HepG2 (cell line): ENCODE measurements around the gene GCLC. TPM values are rescaled to one million over a fixed set of nuclear protein-coding genes. Genes with fewer than 3 reads are reported as not detected.

ENCODE experiments used
- CC2D1A ChIP-seq: sonication (generic); formaldehyde crosslinking; IDR thresholded peaks from 2 replicates; pipeline ENCODE4 v1.8.1; 2023; ENCODE audit warnings: mild to moderate bottlenecking, missing genetic modification reagents
- ELK4 ChIP-seq: sonication (generic); formaldehyde crosslinking; IDR thresholded peaks from 2 replicates; pipeline ENCODE4 v1.9.0; 2021; ENCODE audit warnings: missing genetic modification reagents, borderline replicate concordance
- GMEB1 ChIP-seq: sonication (generic); formaldehyde crosslinking; IDR thresholded peaks from 2 replicates; pipeline ENCODE4 v1.5.1; 2020; ENCODE audit warnings: missing genetic modification reagents, mild to moderate bottlenecking, borderline replicate concordance
- GZF1 ChIP-seq: sonication (generic); formaldehyde crosslinking; IDR thresholded peaks from 2 replicates; pipeline ENCODE4 v1.5.1; 2020; ENCODE audit warnings: mild to moderate bottlenecking, missing genetic modification reagents
- HNF1A ChIP-seq, 2 experiments: sonication (generic) in 1 of 2; formaldehyde crosslinking in 1 of 2; IDR thresholded peaks; 2 replicates each; pipeline versions ENCODE4 v1.4.0 to v1.6.1; 2016 to 2020; ENCODE audit warnings: borderline replicate concordance in 1 of 2, low read depth in 1 of 2, mild to moderate bottlenecking in 1 of 2, missing genetic modification reagents in 1 of 2
- HNRNPK ChIP-seq: fragments of 200-400 bp; formaldehyde crosslinking; IDR thresholded peaks from 2 replicates; pipeline ENCODE4 v1.6.1; 2018; ENCODE audit warnings: low read length, low read depth, moderate library complexity, mild to moderate bottlenecking; ENCODE audit not compliant: poor library complexity, severe bottlenecking
- HNRNPLL ChIP-seq: fragments of 200-400 bp; formaldehyde crosslinking; IDR thresholded peaks from 2 replicates; pipeline ENCODE4 v1.6.1; 2017; ENCODE audit warnings: mild to moderate bottlenecking, low read depth, low read length; ENCODE audit not compliant: poor library complexity, severe bottlenecking
- HOXD1 ChIP-seq: sonication (generic); formaldehyde crosslinking; IDR thresholded peaks from 2 replicates; pipeline ENCODE4 v1.5.0; 2020; ENCODE audit warnings: missing genetic modification reagents
- KMT2A ChIP-seq: sonication (generic); formaldehyde crosslinking; IDR thresholded peaks from 2 replicates; pipeline ENCODE4 v1.4.0; 2020; ENCODE audit warnings: missing genetic modification reagents
- MLLT10 ChIP-seq: sonication (generic); formaldehyde crosslinking; IDR thresholded peaks from 2 replicates; pipeline ENCODE4 v1.4.0; 2020; ENCODE audit warnings: missing genetic modification reagents
- POLR2AphosphoS5 ChIP-seq: IDR thresholded peaks from 2 replicates; pipeline ENCODE4 v1.6.1; 2012; ENCODE audit warnings: low read depth, low read length
- ZFP1 ChIP-seq: IDR thresholded peaks from 2 replicates; pipeline ENCODE4 v1.6.1; 2016
- ZNF207 ChIP-seq: fragments of 450-650 bp; IDR thresholded peaks from 2 replicates; pipeline ENCODE4 v1.6.1; 2016; ENCODE audit warnings: antibody characterized with exemption, borderline replicate concordance
- ZNF547 ChIP-seq: sonication (generic); formaldehyde crosslinking; IDR thresholded peaks from 2 replicates; pipeline ENCODE4 v1.5.1; 2020; ENCODE audit warnings: mild to moderate bottlenecking, missing genetic modification reagents
- ZNF605 ChIP-seq: sonication (generic); formaldehyde crosslinking; IDR thresholded peaks from 2 replicates; pipeline ENCODE4 v1.8.0; 2022; ENCODE audit warnings: mild to moderate bottlenecking, missing genetic modification reagents
- ZSCAN22 ChIP-seq: sonication (generic); formaldehyde crosslinking; IDR thresholded peaks from 2 replicates; pipeline ENCODE4 v1.4.0; 2020; ENCODE audit warnings: mild to moderate bottlenecking, missing genetic modification reagents
- polyA plus RNA-seq, 8 experiments: library from polyadenylated mRNA; depleted of rRNA in 3 of 8; stranded (reverse) in 7 of 8; unstranded in 1 of 8; fragments of >200 nt; fragmentation: Illumina TruSeq in 4 of 8; extraction: Trizol in 4 of 8; gene quantifications; 2 replicates each; pipeline versions ENCODE4 v1.2.1 to v1.2.3, GENCODE V29; 2011 to 2016; ENCODE audit warnings: low read depth in 4 of 8, missing spikeins in 1 of 8, mixed read lengths in 1 of 8; ENCODE audit not compliant: insufficient read depth in 1 of 8
- total RNA-seq, 5 experiments: library from RNA; depleted of rRNA; stranded (reverse); fragments of >200 nt; fragmentation: Illumina TruSeq; extraction: Trizol; gene quantifications; 2 replicates each; pipeline ENCODE4 v1.2.3, GENCODE V29; 2016; ENCODE audit warnings: low read depth in 1 of 5
- TF ChIP-seq, protein P1 (sequence below): sonication (generic); formaldehyde crosslinking; IDR thresholded peaks from 2 replicates; pipeline ENCODE4 v1.8.1; 2023; ENCODE audit warnings: mild to moderate bottlenecking, missing genetic modification reagents, borderline replicate concordance
- TF ChIP-seq, protein P2 (sequence below): sonication (generic); formaldehyde crosslinking; IDR thresholded peaks from 2 replicates; pipeline ENCODE4 v1.8.1; 2022; ENCODE audit warnings: low read depth, mild to moderate bottlenecking, missing genetic modification reagents

GCLC gene
- total and polyA plus RNA-seq, 2 of the 13 experiments (the other 11 are each of a cell fraction or from before 2014, with no cell fraction given), result 35.3 to 84.6 TPM

GRCh38 chr6:53544470-53545308 lies at the start of gene GCLC (continued):
- TF ChIP-seq HNF1A (IDR thresholded peaks at IDR 0.05; ENCODE audit: low read depth) (no peak), HNF1A (CRISPR knock-in tag; IDR thresholded peaks at IDR 0.05; ENCODE audit: borderline replicate concordance) (peak; percentile 68; the same call in 1 of the 2 replicates), ZNF547 (CRISPR knock-in tag) (peak; percentile 85), CC2D1A (no peak), ELK4 (CRISPR knock-in tag) (0 out of 2 replicates have a peak, but pooled peaks have one; percentile 63), POLR2AphosphoS5 (peak; percentile 91), ZFP1 (no peak), MLLT10 (CRISPR knock-in tag) (no peak), GZF1 (CRISPR knock-in tag) (no peak), ZNF605 (CRISPR knock-in tag) (peak; percentile 74), GMEB1 (CRISPR knock-in tag) (peak; percentile 88), KMT2A (CRISPR knock-in tag) (peak; percentile 90; the same call in 1 of the 2 replicates), ZNF207 (no peak), ZSCAN22 (peak; percentile 61; the same call in 1 of the 2 replicates), HOXD1 (CRISPR knock-in tag) (peak; percentile 82; the same call in 1 of the 2 replicates), HNRNPK (peak; percentile 65), HNRNPLL (peak; percentile 96)
- TF ChIP-seq, protein P1, sequence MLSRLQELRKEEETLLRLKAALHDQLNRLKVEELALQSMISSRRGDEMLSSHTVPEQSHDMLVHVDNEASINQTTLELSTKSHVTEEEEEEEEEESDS, result peak; percentile 46; the same call in 1 of the 2 replicates
- TF ChIP-seq, protein P2, sequence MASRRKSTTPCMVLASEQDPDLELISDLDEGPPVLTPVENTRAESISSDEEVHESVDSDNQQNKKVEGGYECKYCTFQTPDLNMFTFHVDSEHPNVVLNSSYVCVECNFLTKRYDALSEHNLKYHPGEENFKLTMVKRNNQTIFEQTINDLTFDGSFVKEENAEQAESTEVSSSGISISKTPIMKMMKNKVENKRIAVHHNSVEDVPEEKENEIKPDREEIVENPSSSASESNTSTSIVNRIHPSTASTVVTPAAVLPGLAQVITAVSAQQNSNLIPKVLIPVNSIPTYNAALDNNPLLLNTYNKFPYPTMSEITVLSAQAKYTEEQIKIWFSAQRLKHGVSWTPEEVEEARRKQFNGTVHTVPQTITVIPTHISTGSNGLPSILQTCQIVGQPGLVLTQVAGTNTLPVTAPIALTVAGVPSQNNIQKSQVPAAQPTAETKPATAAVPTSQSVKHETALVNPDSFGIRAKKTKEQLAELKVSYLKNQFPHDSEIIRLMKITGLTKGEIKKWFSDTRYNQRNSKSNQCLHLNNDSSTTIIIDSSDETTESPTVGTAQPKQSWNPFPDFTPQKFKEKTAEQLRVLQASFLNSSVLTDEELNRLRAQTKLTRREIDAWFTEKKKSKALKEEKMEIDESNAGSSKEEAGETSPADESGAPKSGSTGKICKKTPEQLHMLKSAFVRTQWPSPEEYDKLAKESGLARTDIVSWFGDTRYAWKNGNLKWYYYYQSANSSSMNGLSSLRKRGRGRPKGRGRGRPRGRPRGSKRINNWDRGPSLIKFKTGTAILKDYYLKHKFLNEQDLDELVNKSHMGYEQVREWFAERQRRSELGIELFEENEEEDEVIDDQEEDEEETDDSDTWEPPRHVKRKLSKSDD, result peak; percentile 72
